Measurements from ENCODE around the gene NUDT2. TPM values are rescaled to one million over a fixed set of nuclear protein-coding genes. Genes with fewer than 3 reads are reported as not detected.
"Not testable (repeated sequence)": the region's sequence is repeated elsewhere in the genome, so short reads cannot be mapped to it uniquely, and the experiment has no call there.

Gene NUDT2
- polyA plus RNA-seq, 1 experiment, result 39.5 TPM

GRCh38 chr9:34349324-34349723, 20.0 kb downstream of the NUDT2 start:
- DNase-seq (ENCODE audit: low read depth), result no peak
- CTCF ChIA-PET, result interaction anchor here (1.6 kb wide), 1 partner anchor 16 kb away, joined by 5 read pairs; no protein-coding TSS in a partner anchor
- H3K36me3 ChIP-seq (ENCODE audit: control insufficient read depth, insufficient read depth, low read length), result peaks cover 1% of the 10 kb centered on the region; the same call in 1 of the 2 replicates
- no peak overlapping the region for H3K4me3 ChIP-seq (ENCODE audit: low read depth, low read length)
- POLR2A ChIA-PET, result no interaction called here
- H3K27me3 ChIP-seq (ENCODE audit: control insufficient read depth, insufficient read depth, low read length), result no peaks in the 10 kb centered on the region
- TF ChIP-seq CTCF (IDR thresholded peaks at IDR 0.05; ENCODE audit: insufficient read depth, low read depth, low read length), result no peak

- DNase-seq (ENCODE audit: low read depth); H3K27me3 ChIP-seq (ENCODE audit: control insufficient read depth, insufficient read depth, low read length); POLR2A ChIA-PET; H3K36me3 ChIP-seq (ENCODE audit: control insufficient read depth, insufficient read depth, low read length); H3K4me3 ChIP-seq (ENCODE audit: low read depth, low read length); CTCF ChIA-PET: not testable (repeated sequence)
These were observed 22.8 kb downstream of the NUDT2 start for GRCh38 chr9:34352122-34352652.

- H3K4me3 ChIP-seq (ENCODE audit: low read depth, low read length); CTCF ChIA-PET; POLR2A ChIA-PET; H3K36me3 ChIP-seq (ENCODE audit: control insufficient read depth, insufficient read depth, low read length); H3K27me3 ChIP-seq (ENCODE audit: control insufficient read depth, insufficient read depth, low read length); DNase-seq (ENCODE audit: low read depth): not testable (repeated sequence)
These were observed 23.6 kb downstream of the NUDT2 start for GRCh38 chr9:34352957-34353356.

DNA sequence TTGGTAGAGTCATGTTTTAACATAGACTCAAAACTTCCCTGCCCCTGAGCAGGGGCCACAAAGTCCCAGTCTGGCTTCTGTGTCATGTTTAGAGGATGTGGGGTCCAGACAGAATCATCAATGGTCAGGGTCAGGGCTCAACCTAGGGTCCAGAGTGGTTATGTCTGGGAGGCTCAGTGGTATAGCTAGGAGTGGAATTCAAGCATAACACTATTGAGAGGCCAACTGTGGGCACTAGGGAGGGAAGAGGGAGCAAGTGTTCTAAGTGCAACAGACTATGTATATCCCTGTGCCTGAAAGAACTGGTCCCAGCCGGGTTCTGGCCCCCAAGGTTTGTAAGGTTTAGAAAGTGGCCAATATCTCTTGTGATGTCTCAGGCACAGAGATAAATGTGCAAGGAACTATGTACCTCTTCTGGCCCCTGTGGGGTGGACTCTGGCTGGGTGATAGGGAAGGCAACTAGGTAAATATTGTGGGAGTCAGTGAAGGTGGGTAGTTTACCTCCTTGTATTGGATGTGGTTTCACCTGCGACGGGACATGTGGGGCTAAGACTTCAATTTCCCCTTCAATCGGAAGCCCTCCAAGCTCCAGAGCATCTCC, 33.3 kb downstream of the NUDT2 start:
- ChIA-PET CTCF (no interaction called here), POLR2A (no interaction called here)
- Histone ChIP-seq H3K36me3 (ENCODE audit: control insufficient read depth, insufficient read depth, low read length) (no peaks in the 10 kb centered on the region), H3K4me3 (ENCODE audit: low read depth, low read length) (no peak overlapping the region), H3K27me3 (ENCODE audit: control insufficient read depth, insufficient read depth, low read length) (no peaks in the 10 kb centered on the region; the same call in 1 of the 2 replicates)
- TF ChIP-seq CTCF (IDR thresholded peaks at IDR 0.05; ENCODE audit: insufficient read depth, low read depth, low read length), result no peak
- DNase-seq (ENCODE audit: low read depth), result no peak

DNA sequence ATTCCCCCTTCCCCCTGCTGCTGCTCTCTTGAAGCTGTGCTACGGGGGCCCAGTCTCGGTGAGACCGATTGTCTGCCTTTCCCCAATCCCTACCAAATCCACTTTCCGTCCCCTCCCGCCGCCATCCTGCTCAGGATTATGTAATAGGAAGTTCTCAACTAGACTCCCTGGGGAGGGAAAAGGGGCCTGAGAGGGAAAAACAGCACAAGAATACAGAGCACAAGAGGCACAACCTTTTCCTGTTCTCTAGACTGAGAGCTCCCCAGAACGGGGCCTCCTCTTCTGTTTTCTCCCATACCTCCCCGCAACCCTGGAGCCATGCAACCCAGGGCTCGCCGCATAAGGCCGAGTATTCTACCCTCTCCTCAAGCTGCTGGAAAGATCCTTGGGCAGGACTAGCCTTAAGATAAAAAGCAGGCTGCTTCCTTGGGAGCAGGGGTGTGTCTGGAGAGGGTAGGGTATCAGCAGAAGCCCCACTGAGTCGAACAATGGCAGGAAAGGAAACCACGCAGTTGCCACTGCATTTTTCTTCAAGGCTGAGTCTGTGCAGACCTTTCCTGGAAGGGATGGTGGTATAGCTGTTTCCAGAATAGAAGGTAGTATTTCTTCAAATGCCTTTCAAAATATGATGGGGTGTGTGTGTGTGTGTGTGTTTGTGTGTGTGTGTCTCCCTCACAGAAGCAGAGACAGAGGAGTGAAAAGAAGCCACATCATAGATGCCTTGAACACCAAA, 34.4 kb downstream of the NUDT2 start:
- H3K36me3 ChIP-seq (ENCODE audit: control insufficient read depth, insufficient read depth, low read length), result no peaks in the 10 kb centered on the region
- ChIA-PET CTCF (interaction anchor here (1.2 kb wide), 1 partner anchor 10 kb away, joined by 4 read pairs; no protein-coding TSS in a partner anchor), POLR2A (no interaction called here)
- TF ChIP-seq CTCF (IDR thresholded peaks at IDR 0.05; ENCODE audit: insufficient read depth, low read depth, low read length), result no peak
- no peak overlapping the region for H3K4me3 ChIP-seq (ENCODE audit: low read depth, low read length)
- no peak for DNase-seq (ENCODE audit: low read depth)
- no peaks in the 10 kb centered on the region; the same call in 1 of the 2 replicates for H3K27me3 ChIP-seq (ENCODE audit: control insufficient read depth, insufficient read depth, low read length)

GRCh38 chr9:34365282-34365681, 35.9 kb downstream of the NUDT2 start:
- CTCF ChIA-PET, result interaction anchor here (0.8 kb wide), 1 partner anchor 8 kb away, joined by 3 read pairs; no protein-coding TSS in a partner anchor
- H3K4me3 ChIP-seq (ENCODE audit: low read depth, low read length), result no peak overlapping the region
- H3K36me3 ChIP-seq (ENCODE audit: control insufficient read depth, insufficient read depth, low read length), result no peaks in the 10 kb centered on the region
- DNase-seq (ENCODE audit: low read depth), result no peak
- no peaks in the 10 kb centered on the region; the same call in 1 of the 2 replicates for H3K27me3 ChIP-seq (ENCODE audit: control insufficient read depth, insufficient read depth, low read length)
- POLR2A ChIA-PET, result no interaction called here
- no peak for TF ChIP-seq CTCF (IDR thresholded peaks at IDR 0.05; ENCODE audit: insufficient read depth, low read depth, low read length)
